Metanephros (tissue), 1 donor: Measurements from ENCODE around the gene CTU2. TPM values are rescaled to one million over a fixed set of nuclear protein-coding genes. Genes with fewer than 3 reads are reported as not detected.

Experiments
- total RNA-seq: library from RNA; depleted of rRNA; stranded (reverse); fragments of >200 nt; gene quantifications from one replicate; pipeline ENCODE4 v1.2.3, GENCODE V29; 2014

CTU2 gene
- 12.0 TPM for total RNA-seq

GRCh38 chr16:88706229-88706964 lies at the start of gene CTU2, which contains the start of gene RNF166:
Gene CTU2, plus strand, starts transcription at chr16:88706503. Its CDS starts 28 bp downstream, at chr16:88706531.
Gene RNF166, minus strand, starts transcription at chr16:88706408. Its CDS starts 83 bp downstream, at chr16:88706325.

GRCh38 chr16:88662843-88663606 lies 43.3 kb upstream of the CTU2 start, which contains the start of gene MVD:
Gene MVD, minus strand, starts transcription at chr16:88663091. Its CDS starts 11 bp downstream, at chr16:88663080.

GRCh38 chr16:88686439-88687253 lies 19.7 kb upstream of the CTU2 start, which contains the start of gene SNAI3:
Gene SNAI3, minus strand, starts transcription at chr16:88686507. Its CDS starts 101 bp downstream, at chr16:88686406.

Other genes starting within 250 kb of the CTU2 start
- gene ZC3H18, start 136.1 kb upstream of the CTU2 start, total RNA-seq, result 21.1 TPM
- 0.35 TPM for gene IL17C, start 67.9 kb upstream of the CTU2 start, total RNA-seq
- gene CYBA, start 55.5 kb upstream of the CTU2 start, total RNA-seq, result 130 TPM
- gene MVD, start 43.4 kb upstream of the CTU2 start, total RNA-seq, result 31.6 TPM
- gene SNAI3, start 20.0 kb upstream of the CTU2 start, total RNA-seq, result 8.2 TPM
- gene RNF166, start 95 bp upstream of the CTU2 start, total RNA-seq, result 26.6 TPM
- gene PIEZO1, start 78.7 kb downstream of the CTU2 start, total RNA-seq, result 117 TPM
- 19.7 TPM for gene CDT1, start 97.3 kb downstream of the CTU2 start, total RNA-seq
- 65.5 TPM for gene APRT, start 105.4 kb downstream of the CTU2 start, total RNA-seq
- 25.5 TPM for gene GALNS, start 150.4 kb downstream of the CTU2 start, total RNA-seq
- gene TRAPPC2L, start 150.6 kb downstream of the CTU2 start, total RNA-seq, result 38.4 TPM
- gene PABPN1L, start 160.2 kb downstream of the CTU2 start, total RNA-seq, result not detected